Measurements from ENCODE around the gene CFAP298.

The CFAP298 gene

DNA sequence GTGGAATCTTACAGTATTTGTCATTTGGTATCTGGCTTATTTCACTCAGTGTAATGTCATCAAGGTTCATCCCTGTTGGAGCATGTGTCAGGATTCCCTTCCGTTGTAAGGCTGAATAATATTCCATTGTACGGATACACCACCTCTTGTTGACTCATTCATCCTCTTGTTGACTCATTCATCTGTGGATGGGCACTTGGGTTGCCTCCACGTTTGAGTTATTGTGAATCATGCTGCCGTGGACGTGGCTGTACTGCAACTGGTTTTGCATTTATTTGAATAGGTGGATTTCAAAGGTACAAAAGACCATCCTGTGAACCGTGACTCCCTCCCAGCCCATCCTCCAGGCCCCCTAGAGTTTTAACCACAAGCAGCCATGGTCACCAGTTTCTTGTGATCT lies 15.0 kb downstream of the CFAP298 start:
- no peak for DNase-seq

- DNase-seq, result no peak
Measured at GRCh38 chr21:32595431-32595830, 16.7 kb downstream of the CFAP298 start.

- DNase-seq, result no peak
Measured at GRCh38 chr21:32593690-32594089, 18.5 kb downstream of the CFAP298 start.

DNA sequence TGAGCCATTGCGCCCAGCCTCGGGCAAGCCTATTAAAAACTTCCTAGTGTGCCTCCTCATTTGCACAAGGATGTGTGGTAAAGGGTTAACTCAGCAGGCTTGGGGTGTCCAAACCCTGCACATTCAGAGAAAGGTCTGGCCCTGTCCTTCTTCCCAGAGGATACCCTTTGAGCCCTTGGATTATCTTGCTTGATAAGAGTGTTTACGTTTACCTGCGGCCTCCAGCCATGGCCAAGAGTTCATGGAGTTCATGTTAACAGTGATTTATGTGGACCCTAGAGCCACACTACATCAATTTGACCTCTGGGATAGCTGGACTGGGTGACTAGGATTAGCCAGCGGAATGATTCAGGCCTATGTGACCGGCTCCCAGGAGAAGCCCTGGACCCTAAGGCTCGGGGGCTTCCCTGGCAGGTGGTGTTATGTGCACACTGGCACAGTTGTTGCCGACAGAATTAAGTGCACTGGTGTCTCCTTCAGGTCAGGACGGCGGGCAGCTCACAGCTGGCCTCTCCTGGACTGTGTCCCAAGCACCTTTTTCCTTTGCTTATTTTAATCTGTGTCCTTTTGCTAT lies 19.2 kb downstream of the CFAP298 start:
- DNase-seq, result no peak

DNA sequence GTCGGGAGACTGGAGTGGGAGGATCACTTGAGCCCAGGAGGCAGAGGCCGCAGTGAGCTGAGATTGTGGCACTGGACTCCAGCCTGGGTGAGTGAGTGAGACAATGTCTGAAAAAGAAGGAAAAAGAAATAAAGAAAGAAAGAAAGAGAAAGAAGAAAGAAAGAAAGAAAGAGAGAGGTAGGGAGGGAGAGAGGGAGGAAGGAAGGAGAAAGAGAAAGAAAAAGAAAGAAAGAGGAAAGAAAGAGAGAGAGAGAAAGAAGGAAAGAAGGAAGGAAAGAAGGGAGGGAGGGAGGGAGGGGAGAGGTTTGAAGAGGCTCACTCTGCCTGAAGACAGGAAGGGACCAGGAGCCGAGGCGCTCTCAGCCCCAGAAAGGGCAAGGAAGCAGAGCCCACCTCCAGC lies 22.0 kb downstream of the CFAP298 start:
- DNase-seq, result no peak

- no peak for DNase-seq
Measured at GRCh38 chr21:32587651-32588050, 24.5 kb downstream of the CFAP298 start.

DNA sequence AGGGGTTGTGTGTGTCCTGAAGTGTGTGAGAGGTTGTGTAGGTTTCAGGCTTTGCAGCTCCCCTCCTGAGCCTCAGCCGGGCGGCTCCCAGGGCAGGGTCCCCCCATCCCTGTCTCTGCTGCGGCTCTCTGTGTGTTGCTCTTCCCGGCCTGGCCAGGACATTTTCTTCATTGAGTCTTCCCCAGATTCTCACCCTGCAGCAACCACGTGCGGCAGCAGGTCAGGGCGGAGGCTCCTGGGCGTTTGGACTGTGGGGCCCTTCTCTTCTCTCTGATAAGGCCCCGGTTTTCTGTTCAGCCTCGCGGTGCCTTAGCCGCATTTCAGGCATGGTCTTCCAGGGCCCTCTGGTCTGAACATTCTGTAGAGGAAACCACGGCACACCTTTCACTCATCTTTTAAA lies 25.1 kb downstream of the CFAP298 start:
- no peak for DNase-seq

DNA sequence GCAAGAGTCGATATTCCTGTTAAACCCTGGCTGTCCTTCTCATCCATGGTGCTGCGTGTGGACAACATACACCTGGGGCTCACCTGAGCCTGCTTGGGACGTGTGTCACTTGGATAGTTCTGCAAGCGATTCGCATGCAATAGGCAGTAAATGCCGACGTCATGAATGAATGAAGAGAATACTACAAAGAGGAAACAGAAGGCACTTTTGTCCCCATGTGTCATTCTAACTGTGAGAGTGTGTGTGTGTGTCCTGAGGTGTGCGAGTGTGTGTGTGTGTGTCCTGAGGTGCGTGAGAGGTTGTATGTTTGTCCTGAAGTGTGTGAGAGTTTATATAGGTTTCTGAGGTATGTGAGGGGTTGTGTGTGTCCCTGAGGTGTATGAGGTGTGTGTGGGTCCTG lies 26.2 kb downstream of the CFAP298 start:
- DNase-seq, result no peak

DNA sequence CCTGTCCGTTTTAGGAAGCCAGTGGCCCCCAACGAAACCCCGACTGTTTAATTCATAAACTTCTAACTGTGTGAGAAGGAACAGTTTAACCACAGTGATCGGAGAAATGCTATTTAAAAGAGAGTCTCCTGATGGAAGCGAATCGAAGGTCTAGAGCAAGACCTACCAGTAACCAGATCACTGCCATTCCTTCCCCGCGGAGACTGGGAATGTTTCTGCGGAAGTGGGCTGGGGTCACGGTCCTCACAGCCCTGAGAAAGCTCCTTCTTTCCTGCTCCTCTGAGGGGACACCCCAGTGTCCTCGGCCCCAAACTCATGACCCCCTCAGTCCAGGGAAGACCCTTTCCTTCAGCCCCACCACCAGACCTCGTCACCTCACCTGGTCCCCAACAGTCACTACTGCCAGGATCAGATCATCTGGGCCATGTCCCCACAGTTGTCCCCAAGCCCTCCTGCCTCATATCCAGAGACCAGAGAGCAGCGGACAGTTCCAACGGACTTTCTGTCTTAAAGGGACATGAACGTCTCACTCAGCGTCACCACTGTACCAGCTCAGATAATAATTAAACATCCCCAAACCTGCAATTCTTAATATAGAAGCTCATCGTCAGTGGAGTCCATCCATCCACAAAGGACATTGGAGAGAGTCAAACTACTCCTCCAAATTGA lies 27.0 kb downstream of the CFAP298 start, which contains the start of gene TCP10L:
Gene TCP10L (minus strand): TSS at position 482 of the 669 bp plus-strand sequence. CDS start 1,219 bp downstream, outside the sequence.
- DNase-seq, result no peak

- DNase-seq, result no peak
Measured at GRCh38 chr21:32584472-32584871, 27.7 kb downstream of the CFAP298 start.

- DNase-seq, result peak; percentile 19
Measured at GRCh38 chr21:32581732-32582131, 30.4 kb downstream of the CFAP298 start.

DNA sequence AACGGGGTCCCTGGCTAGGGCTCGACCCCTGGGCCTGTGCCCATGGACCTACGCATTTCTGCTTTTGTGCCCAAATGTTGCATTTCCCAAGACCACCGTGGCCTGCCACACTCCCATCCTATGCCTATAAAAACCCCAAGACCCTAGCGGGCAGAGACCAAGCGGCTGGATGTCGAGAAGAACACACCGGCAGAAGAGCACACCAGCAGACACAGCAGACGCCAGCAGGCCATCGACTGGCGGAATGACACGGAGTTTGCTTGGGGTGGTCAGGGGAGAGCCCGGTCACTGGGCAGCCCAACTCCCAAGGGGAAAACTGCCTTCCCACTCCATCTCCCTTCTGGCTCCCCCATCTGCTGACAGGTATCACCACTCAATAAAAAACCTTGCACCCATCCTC lies 31.2 kb downstream of the CFAP298 start:
- no peak for DNase-seq

- DNase-seq, result peak; percentile 70
Measured at GRCh38 chr21:32578107-32578691, 34.0 kb downstream of the CFAP298 start.

GRCh38 chr21:32576011-32576410 lies 36.2 kb downstream of the CFAP298 start:
- peak; percentile 50 for DNase-seq

GRCh38 chr21:32574946-32575925 lies 36.9 kb downstream of the CFAP298 start:
- peak; percentile 49 for DNase-seq

- DNase-seq, result peak; percentile 65
Measured at GRCh38 chr21:32572574-32573420, 39.4 kb downstream of the CFAP298 start.

DNA sequence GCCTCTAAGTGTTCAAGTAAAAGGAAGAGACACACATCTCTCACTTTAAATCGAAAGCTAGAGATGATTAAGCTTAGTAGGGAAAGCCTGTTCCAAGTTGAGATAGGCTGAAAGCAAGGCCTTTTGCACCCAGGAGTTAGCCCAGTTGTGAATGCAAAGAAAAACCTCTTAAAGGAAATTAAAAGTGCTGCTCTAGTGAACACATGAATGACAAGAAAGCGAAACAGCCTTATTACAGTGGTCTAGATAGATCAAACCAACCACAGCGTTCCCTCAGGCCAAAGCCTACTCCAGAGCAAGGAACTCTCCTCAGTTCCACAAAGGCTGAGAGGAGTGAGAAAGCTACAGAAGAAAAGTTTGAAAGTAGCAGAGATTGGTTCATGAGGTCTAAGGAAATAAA lies 41.7 kb downstream of the CFAP298 start:
- DNase-seq, result peak; percentile 34

DNA sequence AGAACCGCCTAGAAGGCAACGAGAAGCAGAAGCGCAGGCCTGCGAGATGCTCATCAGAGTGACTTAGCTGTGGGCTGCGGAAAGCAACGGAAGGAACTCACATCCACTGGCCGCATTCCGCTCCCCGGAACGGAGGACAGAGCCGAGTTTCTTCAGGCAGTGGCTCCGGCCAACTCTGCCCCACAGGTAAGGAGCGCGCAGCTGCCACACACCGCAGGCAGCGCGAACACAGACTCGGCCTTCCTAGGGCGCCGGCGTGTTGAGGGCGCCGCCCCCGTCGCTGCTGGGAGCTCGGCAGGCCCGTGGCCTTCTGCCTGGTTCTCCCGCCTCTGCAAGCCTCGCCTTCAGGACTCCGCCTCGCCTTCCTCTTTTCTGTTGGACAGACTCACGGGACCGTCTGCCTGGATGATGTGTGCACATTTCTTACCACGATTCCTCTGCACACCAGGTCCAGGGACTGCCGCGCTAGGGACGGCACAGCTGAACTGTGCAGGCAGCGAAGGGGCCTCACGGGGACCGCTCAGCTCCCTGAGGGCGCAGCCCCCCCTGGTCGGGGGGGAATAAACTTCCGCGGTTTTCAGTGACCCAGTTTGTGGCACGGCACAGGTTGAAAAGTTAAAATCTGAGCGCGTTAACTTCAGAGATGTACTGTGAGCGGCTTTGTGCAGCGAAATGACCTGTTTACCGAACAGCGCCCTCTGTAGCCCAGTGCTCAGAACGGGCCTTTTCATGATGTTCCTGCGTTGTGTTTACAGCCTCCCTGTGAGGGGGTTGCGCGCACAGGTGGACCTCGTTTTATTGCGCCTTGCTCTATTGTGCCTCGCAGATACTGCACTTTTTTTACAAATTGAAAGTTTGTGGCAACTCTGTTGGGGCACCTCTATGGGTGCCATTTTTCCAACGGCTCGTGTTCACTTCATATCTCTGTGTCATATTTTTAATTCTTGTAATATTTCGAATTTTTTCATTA lies 42.6 kb downstream of the CFAP298 start:
- DNase-seq, result peak; percentile 91

DNA sequence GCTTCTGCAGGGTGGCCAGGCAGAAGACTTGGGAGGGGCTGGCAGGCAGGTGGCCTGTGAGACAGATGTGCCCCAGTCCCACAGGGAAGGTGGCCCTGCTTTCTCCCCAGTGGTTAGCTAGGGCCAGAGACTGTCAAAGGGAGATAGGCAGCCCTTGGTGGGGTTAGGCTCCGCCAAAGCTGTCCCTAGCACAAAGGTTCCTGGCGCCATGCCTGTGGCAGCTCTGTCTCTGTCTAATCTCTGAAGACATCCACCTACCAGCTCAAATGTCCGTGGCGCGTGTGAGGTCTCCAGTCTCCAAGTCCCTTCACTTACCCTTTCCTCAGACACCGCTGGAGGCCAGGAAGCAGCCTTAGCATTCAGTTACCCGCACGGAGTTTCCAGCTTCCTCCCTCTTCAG lies 44.6 kb downstream of the CFAP298 start:
- peak; percentile 43 for DNase-seq

DNA sequence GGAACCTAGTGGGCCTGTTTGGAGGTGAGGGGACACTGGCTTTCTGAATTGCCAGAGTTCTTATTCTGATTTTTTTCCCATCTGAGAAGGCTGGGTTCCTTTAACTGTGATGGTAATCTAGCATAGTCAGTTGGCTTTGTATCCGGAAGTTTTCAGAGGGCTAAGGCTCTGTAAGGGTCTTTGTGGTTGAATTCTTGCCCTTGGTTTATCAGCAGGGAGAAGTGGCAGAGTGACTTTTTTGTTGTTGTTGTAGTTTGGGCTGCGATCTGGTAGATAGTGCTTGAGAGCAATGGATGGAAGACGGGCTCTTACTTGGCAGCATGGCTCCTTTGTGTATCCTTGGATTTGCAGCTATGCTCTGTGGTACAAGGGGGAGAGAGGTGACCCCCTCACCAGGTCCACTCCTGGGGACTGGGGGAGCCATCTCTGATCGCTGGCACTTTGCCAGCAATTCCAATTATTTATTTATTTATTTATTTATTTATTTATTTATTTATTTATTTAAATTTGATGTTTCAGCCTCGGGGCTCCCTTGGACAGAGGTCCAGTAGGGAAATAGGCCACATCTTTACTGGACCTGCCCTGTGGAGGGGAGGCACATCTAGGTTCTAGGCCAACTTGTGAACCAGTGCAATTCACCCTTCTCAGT lies 45.3 kb downstream of the CFAP298 start:
- no peak for DNase-seq

Data from islet precursor cell (in vitro differentiated cells).